BE2C (cell line): ENCODE measurements around the gene ZNF483.
A peak's percentile ranks its signal among the peaks of the same experiment; 100 is the strongest.
"Not testable (repeated sequence)": the region's sequence is repeated elsewhere in the genome, so short reads cannot be mapped to it uniquely, and the experiment has no call there.

ENCODE experiments used
- DNase-seq: peaks from one replicate; pipeline ENCODE4 v3.0.0-alpha.2; 2020
- H3K27me3 ChIP-seq: fragments of 250-450 bp; sonication (Bioruptor Pico); 2 replicates; pipeline ENCODE4 v1.5.1; 2020; ENCODE audit warnings: mild to moderate bottlenecking
- H3K36me3 ChIP-seq: fragments of 250-450 bp; sonication (Bioruptor Pico); 2 replicates; pipeline ENCODE4 v1.5.1; 2020; ENCODE audit warnings: mild to moderate bottlenecking
- H3K4me1 ChIP-seq: fragments of 250-450 bp; sonication (Bioruptor Pico); 2 replicates; pipeline ENCODE4 v1.5.1; 2020
- H3K4me3 ChIP-seq: 2 replicates; pipeline ENCODE4 v1.5.1; 2011; ENCODE audit warnings: low read depth, low read length
- H3K9me3 ChIP-seq: fragments of 250-450 bp; sonication (Bioruptor Pico); 2 replicates; pipeline ENCODE4 v1.5.1; 2020
- CTCF ChIP-seq: IDR thresholded peaks from 2 replicates; pipeline ENCODE4 v1.5.1; 2012; ENCODE audit warnings: mild to moderate bottlenecking, low read depth, low read length

The ZNF483 gene

GRCh38 chr9:111483439-111483857 is 41.5 kb upstream of the ZNF483 start:
- Histone ChIP-seq H3K9me3 (no peaks in the 10 kb centered on the region), H3K27me3 (no peaks in the 10 kb centered on the region), H3K36me3 (no peaks in the 10 kb centered on the region; the same call in 1 of the 2 replicates), H3K4me1 (no peaks in the 10 kb centered on the region), H3K4me3 (peak overlapping the region; percentile 91)
- peak; percentile 65 for DNase-seq
- TF ChIP-seq CTCF = no peak

- H3K4me3 ChIP-seq = peak within 1 kb of the TSS; percentile 91
- no peak for TF ChIP-seq CTCF
- no peaks in the 10 kb centered on the region; the same call in 1 of the 2 replicates for H3K36me3 ChIP-seq
- peak; percentile 81 for DNase-seq
- no peaks in the 10 kb centered on the region for H3K4me1 ChIP-seq
- H3K27me3 ChIP-seq = no peaks in the 10 kb centered on the region
- H3K9me3 ChIP-seq = no peaks in the 10 kb centered on the region
Measured at GRCh38 chr9:111483858-111484571, 41.0 kb upstream of the ZNF483 start, which contains the start of gene ECPAS. Gene ECPAS (minus strand): TSS chr9:111484383. CDS start chr9:111472918, 11,465 bp downstream.

GRCh38 chr9:111484572-111484894 is 40.4 kb upstream of the ZNF483 start:
- H3K4me1 ChIP-seq = no peaks in the 10 kb centered on the region
- H3K36me3 ChIP-seq = no peaks in the 10 kb centered on the region; the same call in 1 of the 2 replicates
- no peaks in the 10 kb centered on the region for H3K9me3 ChIP-seq
- DNase-seq = no peak
- H3K4me3 ChIP-seq = peak overlapping the region; percentile 91
- no peak for TF ChIP-seq CTCF
- H3K27me3 ChIP-seq = no peaks in the 10 kb centered on the region

- not testable (repeated sequence) for DNase-seq, H3K4me3 ChIP-seq
Measured at GRCh38 chr9:111497196-111497595, 27.8 kb upstream of the ZNF483 start.

GRCh38 chr9:111501005-111501562 is 23.9 kb upstream of the ZNF483 start:
- TF ChIP-seq CTCF = no peak

More at GRCh38 chr9:111497196-111497595, 27.8 kb upstream of the ZNF483 start:
- not testable (repeated sequence) for H3K27me3 ChIP-seq, H3K36me3 ChIP-seq, H3K4me1 ChIP-seq, H3K9me3 ChIP-seq

GRCh38 chr9:111501648-111502047 is 23.3 kb upstream of the ZNF483 start:
- DNase-seq = no peak
- H3K4me3 ChIP-seq = no peak overlapping the region
- H3K4me1 ChIP-seq = no peaks in the 10 kb centered on the region
- TF ChIP-seq CTCF = no peak
- H3K36me3 ChIP-seq = no peaks in the 10 kb centered on the region
- no peaks in the 10 kb centered on the region for H3K9me3 ChIP-seq
- no peaks in the 10 kb centered on the region for H3K27me3 ChIP-seq

More at GRCh38 chr9:111501005-111501562, 23.9 kb upstream of the ZNF483 start:
- no peak for DNase-seq
- no peaks in the 10 kb centered on the region for H3K27me3 ChIP-seq
- H3K9me3 ChIP-seq = no peaks in the 10 kb centered on the region
- no peaks in the 10 kb centered on the region for H3K36me3 ChIP-seq
- H3K4me3 ChIP-seq = no peak overlapping the region
- H3K4me1 ChIP-seq = no peaks in the 10 kb centered on the region
